ENCODE data around the gene LDLRAD4.

LDLRAD4 gene

DNA sequence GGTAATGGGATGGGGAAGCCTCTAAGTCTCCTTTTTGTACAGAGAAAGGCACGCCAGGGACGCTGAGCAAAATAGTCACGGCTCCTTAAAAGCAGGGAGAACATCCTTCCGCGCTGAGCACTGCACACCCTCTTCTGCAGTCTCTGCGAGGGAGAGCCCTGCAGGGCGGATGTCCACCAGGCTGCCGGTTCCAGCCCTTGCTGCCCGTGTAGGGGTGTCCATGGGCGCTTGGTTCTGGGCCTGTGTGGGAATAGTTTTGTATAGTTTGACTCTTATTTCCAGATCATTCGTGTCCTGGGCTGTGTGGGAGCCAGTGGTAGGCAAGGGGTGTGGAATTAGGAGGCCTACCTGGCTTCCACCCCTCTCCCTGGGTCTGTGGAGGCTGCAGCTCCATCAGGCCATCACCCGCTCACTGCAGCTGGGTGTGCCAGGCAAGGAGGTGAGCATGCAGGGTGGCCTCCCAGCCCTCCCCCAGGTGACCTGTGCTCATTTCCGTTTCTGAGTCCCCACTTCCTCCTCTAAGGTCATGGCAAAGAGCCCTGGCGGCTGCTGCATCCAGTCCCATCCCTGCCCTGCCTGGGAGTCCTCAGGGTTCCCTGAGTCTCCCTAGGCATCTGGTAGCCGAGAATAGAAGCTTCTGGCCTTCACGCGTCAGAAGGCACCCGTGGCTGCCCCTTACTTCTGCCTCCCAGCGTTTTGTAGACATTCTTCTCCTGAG, 202.6 kb downstream of the LDLRAD4 start:
- in situ Hi-C loops (cut with MboI; ENCODE audit: low sequenced_read_pairs) = no loop called here

DNA sequence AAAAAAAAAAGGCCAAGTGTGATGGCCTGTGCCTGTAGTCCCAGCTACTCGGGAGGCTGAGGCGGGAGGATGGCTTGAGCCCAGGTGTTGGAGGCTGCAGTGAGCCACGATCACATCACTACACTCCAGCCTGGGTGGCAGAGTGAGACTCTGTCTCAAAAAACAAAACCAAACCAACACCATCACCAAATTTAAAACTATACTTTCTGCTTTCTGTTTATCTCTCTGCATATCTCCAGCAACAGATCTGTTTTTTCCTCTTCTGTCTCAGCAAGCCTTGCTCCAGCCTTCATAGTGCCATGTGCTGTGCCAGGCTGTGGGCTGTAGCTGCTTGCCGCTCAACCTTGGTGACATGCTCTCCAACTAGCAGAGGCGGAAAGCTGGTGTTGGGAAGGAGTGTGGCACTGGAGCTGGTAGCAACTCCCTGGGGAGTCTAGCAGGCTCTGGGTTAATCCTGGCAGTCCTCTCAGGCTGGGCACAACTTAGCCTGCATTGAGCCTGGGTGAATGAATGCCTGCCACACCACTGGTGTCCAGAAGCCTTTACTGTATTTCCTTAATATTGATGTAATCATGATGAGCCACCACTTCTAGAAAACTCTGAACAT, 204.1 kb downstream of the LDLRAD4 start:
- in situ Hi-C loops (cut with MboI; ENCODE audit: low sequenced_read_pairs) = no loop called here

DNA sequence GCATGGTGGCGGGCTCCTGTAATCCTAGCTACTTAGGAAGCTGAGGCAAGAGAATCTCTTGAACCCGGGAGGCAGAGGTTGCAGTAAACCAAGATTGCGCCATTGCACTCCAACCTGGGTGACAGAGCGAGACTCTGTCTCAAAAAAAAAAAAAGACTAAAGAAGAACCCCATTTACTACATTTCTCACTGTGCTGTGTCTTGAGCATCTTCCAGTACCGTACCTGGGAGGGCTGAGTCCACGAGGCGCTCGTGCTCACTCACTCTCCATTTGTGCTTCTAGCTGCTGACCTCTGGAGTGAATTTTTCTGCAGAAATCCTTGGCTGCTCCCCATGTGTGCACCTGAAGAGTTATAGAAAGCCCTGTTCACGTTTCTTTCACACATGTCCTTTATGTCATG, 204.8 kb downstream of the LDLRAD4 start:
- in situ Hi-C loops (cut with MboI; ENCODE audit: low sequenced_read_pairs) = no loop called here

DNA sequence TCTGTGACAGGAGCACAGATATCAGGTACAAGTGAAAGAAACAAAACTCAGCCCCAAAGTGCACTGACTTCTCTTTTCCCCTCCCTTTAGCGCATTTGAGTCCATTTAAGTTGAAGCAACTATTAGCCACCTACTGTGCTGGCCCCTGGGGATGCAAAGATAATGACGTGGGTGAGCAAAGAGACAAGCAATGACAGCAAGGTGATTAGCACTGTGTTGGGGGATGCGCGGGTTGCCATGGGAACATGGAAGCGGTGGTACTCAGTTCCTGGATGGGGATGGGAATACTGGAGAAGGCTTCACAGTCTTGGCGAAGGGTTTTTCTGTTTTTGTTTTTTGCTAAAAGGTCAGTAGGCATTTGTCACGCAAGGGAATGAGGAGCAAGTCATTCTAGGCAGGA, 205.8 kb downstream of the LDLRAD4 start:
- in situ Hi-C loops (cut with MboI; ENCODE audit: low sequenced_read_pairs) = no loop called here

DNA sequence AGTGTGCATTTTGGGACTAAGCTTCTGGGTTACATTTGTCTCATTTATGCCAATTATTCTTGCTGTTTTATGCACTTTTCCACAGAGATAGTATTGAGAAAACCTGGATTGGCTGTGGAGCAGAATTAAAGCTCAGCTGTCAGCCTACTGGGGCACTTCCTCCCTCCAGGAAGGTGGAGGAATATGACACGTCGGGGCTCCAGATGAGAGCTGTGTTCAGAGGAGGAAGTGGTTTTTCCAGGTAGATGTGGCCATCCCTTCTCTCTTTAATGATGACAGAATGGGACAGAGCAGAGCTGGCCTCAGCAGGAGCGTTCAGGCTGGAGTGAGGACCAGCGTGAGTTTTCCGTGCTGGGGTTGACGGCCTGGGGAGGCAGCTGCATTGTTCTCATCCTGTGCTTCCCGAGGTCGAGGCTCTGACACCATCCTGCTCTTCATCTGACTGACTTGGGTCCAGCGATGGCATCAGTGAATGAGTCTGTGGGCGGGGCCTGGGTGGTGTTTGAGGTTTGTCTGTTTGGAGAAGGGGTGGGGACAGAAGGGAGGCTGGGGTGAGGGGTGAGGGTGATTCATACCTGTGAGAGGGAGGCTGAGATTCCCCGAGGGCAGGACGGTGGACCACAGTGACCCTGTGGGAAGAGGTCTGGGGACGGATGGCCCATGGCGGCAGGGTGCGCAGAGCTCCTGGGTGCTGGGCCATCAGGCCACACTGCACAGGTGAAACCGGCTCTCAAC, 207.0 kb downstream of the LDLRAD4 start:
- in situ Hi-C loops (cut with MboI; ENCODE audit: low sequenced_read_pairs) = no loop called here

DNA sequence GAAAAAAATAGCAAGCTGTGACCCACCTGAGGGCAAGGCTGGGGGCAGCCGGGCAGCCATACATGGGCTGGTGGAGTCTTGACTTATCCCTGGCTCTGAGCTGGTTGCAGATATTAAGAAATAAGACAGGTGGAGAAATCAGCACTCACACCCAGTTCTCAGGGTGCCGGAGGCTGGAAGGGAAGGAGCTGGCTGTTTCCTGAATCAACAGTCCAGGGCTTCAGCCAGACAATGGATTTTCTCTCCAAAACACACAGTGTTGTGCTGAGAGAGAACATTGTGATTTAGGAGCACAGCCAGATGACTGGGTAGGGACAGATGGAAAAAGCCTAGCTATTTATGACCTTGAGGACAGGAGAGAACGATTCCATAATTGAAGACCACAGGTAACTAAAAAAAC, 208.8 kb downstream of the LDLRAD4 start:
- in situ Hi-C loops (cut with MboI; ENCODE audit: low sequenced_read_pairs) = no loop called here

DNA sequence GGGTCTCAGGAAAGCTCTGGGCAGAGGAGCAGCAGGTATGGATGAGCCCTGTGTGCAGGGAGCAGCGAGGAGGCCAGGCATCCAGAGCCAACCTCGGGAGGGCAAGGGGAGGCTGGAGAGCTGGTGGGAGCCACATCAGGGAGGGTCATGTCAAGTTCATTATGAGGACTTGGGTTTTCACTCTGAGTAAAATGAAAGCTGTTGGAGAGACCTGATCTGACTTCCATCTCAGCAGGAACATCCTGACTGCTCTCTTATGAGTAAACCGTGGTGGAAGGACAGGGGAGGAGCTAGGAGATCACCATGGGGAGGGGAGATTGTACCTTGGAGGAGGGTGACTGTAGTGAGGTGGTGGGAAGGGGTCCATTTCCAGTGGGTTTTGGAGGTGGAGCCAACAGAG, 209.8 kb downstream of the LDLRAD4 start:
- in situ Hi-C loops (cut with MboI; ENCODE audit: low sequenced_read_pairs) = no loop called here

DNA sequence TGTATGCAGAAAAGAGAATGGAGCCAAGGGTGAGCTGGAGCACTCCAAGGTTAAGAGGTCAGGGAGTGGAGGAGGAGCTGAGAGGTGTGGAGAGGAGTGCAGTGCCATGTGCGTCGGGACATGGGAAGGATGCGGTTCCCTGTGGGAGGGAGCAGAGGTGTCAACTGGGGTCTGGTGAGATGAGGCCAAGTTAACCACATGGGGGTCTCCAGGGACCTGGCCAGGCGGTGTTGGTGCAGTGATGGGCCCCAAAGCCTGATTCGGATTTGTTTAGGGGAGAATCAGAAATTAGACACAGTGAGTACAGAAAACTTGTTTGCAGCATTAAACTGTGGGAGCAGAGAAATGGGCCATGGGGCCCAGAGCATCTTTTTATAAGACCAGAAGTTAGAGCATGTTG, 210.5 kb downstream of the LDLRAD4 start:
- in situ Hi-C loops (cut with MboI; ENCODE audit: low sequenced_read_pairs) = no loop called here

DNA sequence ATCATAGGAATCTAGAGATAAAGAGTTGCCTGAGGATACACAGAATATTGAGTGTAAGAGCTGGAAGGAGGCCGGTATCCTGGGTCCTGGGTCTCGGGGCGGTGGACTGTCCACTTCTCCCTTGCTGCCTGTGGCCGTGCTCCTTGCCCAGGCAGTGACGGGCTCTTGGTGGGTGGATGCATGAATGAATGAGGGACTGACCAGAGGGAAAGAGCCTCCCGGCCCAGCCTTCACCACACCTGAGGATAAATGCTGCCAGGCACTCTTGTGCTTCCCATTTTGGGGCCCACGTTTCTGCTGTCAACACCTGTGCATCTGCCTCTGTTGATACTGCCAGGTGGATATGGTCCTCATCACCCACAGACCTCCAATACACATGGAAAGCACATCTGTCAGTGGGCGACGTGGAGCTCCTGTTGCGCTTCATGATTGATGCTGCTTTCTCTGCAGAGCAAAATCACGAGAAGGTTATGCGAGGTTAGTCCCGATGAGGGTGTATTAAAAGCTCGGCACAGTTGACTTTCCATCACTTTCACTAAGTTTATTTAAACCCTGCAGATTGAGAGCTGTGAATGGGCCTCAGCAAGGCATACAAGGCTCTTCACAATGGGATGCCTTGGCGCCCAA, 211.4 kb downstream of the LDLRAD4 start:
- in situ Hi-C loops (cut with MboI; ENCODE audit: low sequenced_read_pairs) = no loop called here

DNA sequence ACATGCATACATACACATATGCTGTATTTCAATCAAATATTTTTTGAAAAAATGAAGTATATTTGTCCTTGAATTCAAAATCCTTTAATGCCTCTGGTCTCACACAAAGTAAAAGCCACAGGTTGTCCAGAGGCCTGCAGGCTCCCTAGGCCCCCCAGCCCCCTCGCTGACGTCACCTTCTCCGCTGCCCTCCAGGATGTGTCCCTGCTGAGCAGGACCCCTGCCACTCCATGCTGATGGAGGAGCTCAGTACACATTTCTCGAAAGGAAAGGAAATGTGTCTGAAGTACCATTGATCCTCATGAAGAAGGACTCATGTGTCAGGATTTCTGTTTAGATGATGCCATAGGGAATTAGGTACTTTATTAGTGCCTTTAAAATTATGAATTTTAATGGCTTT, 212.1 kb downstream of the LDLRAD4 start:
- in situ Hi-C loops (cut with MboI; ENCODE audit: low sequenced_read_pairs) = no loop called here

DNA sequence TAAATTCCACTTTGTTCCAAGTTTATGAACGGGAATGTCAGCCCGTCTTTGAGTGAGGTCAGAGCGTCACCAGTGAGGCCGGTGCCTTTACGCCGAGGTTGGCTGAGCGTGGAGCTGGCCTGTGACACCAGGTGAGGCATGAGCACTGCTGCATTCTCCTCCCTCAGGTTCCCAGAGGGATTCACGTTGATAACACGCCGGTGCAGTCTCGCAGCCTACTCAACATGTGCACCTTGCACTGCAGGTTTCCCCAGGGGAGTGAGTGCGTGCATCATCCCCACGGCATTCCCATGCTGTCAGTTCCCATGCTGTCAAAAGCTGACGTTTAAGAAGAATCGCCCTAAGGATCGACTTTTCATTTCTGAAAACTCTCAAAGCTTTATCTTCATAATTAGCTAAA, 213.3 kb downstream of the LDLRAD4 start:
- in situ Hi-C loops (cut with MboI; ENCODE audit: low sequenced_read_pairs) = no loop called here

DNA sequence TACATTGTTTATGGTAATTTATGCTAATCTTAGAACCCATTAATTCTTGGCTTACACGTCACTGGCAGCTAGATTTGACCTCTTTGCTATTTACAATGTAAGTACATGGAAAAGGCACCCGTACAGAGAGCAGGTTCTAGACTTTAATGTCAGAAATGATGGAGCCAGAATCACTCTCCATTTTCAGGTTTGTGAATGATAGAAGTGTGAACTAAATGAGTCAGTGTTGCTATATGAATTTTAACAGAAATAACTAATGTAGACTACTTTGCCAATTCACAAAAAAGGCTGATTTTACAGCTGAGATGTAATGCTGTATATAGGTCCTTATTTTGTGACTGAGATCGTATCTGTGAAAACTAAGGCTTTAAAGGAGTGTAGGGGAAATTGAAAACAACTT, 214.6 kb downstream of the LDLRAD4 start:
- in situ Hi-C loops (cut with MboI; ENCODE audit: low sequenced_read_pairs) = no loop called here

DNA sequence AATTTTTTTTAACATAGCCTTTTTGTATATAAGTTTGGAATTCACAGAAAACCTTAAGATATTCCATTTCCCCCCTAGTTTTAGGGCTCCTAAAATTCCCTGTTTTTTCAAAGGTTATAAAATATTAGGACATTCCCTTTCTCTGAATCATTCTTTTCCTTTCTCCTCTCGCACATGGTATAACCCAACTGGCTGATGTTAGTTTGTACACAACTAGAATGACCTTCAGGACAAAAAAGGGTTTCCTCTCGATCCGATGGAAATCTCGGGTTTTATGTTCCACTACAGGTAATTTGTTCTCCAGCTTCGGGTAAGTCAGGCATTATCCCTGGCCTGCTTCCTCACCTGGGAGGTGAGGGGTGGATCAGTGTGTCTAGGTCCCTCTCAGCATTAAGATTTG, 215.1 kb downstream of the LDLRAD4 start:
- in situ Hi-C loops (cut with MboI; ENCODE audit: low sequenced_read_pairs) = no loop called here

DNA sequence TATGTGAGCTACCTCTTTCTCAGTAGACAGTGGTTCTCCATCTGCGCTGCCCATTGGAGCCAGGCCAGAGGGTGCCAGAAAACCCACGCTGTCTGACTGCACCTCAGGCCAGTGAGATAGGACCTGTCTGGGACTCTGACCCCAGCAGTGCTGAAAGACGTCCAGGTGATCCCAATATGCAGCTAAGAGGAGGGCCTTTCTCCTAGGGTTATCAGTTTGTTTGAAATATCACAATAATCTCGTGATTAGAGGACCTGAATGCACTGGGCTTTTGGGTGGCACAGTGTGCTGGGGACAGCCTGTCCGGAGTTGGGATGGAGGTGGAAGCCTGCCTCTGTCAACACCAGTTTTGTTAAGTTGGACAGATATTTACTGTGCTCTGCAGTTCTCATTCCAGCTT, 216.3 kb downstream of the LDLRAD4 start:
- in situ Hi-C loops (cut with MboI; ENCODE audit: low sequenced_read_pairs) = no loop called here

DNA sequence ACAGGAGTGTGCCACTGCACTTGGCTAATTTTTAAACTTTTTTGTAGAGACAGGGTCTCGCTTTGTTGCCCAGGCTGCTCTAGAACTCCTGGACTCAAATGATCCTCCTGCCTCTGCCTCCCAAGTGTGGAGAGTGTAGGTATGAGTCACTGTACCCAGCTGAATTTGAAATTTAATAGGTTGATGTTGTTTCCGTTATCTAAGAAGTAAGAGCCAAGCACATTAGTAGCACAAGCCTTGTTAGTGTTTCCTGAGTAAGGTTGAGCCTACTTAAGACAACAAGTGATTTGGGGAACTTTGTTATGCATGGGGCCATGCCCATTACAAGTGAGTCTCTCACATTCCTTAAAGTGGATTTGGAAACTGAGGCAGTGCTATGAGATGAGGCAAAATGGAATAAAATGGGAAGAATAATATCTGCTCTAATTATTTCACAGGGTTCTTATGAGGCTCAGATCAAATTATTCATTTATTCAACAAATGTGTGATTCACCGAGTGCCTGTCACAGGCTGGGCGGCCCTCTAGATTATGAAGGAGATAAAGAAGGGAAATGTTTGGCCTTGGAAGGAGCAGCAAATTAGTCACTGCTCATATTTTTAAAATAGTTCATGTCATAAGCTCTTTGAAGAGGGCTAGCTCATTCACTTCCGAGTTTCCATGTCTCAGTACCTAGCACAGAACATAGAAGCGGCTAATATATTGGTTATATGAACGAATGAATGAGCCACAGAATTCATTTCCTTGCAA, 217.2 kb downstream of the LDLRAD4 start:
- in situ Hi-C loops (cut with MboI; ENCODE audit: low sequenced_read_pairs) = no loop called here

DNA sequence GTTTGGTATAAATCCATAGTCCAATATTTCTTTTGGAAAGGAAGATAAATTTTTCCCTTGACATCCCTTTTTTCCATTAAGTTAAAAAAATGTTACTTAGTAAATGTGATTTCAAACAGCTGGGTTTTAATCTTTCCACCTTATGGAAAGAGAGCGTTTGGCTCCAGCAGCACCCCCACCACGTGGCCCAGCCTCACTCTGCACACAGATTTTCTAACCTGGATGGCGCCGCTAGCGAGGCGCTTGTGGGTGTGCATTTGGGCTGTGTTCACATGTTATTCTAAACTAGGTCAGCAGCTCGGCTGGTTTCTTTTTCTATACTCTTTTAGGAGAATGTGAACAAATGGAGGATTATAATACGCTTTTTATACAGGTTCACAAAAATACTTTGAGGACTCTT, 218.0 kb downstream of the LDLRAD4 start:
- in situ Hi-C loops (cut with MboI; ENCODE audit: low sequenced_read_pairs) = no loop called here

DNA sequence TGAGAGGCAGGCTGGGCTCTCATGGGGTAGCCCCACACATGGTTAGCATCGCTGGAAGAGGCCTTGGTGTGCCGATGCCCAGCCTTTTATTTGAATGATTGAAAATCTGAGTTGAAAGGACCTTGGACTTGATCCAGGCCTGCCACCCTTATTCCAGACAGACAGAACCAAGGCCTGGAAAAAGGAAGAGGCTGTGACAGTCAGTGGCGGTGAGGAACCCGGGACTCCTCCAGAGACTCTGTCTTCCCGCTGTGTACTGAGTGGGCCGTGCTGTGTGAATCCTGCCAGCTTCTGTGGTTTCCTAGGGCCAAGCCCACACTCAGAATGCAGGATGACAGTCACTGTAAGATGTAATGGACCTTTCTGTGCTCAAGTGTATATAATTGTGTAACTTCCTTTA, 218.5 kb downstream of the LDLRAD4 start:
- in situ Hi-C loops (cut with MboI; ENCODE audit: low sequenced_read_pairs) = no loop called here

DNA sequence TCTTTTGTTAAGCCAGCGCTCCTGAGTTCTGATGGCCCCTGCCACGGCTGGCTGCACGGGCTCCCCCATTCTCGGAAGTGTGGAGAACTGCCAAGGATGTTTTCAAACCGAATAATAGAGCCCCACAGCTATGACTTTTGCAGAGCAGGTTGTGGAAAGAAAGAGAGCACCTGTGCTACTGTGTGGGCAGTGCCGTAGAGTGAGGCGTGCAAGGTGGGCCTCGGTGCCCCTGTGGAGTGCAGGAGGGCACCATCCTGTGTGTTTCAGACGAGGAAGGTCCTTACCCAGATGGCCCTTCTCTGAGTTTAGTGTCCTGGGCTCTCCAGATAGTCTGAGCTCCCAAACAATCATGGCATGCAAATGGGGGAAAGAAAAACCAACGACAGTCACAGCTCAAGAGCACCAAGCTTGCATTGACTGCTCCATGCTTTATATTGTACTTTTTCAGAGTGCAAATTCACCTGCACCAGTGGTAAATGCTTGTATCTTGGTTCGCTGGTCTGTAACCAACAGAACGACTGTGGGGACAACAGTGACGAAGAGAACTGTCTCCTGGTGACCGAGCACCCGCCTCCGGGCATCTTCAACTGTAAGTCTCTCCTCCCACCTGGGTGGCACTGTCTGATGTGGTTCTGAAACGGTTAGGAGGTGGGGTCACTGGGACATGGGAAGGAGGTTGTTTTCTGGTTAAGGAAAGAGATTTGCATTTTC, 219.4 kb downstream of the LDLRAD4 start:
- in situ Hi-C loops (cut with MboI; ENCODE audit: low sequenced_read_pairs) = no loop called here

DNA sequence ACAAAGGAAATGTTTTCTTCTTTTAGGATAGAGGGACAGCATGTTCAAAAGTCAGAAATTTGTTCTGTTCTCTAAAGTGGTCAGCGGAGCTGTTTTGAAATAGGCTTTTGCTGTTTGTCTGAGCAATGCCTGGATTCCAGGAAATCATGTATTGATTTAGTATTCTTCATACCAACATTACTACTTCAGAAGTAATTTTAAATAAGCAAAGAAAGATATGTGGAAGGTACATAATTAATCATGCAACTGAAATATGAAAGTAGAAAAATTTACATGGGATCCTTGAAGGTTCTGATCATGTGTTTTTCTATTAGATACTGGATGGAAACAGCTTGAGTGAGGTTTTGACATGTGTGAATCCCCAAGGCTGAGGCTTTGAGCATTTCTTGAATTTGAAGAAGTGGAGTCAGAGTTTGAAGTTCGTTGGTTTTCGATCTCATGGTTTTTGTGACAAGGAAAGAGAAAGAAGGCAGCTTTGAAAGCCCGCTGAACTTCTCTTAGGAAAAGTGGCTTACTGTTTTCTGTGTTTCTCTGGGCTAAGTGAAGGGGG, 220.0 kb downstream of the LDLRAD4 start:
- in situ Hi-C loops (cut with MboI; ENCODE audit: low sequenced_read_pairs) = no loop called here

DNA sequence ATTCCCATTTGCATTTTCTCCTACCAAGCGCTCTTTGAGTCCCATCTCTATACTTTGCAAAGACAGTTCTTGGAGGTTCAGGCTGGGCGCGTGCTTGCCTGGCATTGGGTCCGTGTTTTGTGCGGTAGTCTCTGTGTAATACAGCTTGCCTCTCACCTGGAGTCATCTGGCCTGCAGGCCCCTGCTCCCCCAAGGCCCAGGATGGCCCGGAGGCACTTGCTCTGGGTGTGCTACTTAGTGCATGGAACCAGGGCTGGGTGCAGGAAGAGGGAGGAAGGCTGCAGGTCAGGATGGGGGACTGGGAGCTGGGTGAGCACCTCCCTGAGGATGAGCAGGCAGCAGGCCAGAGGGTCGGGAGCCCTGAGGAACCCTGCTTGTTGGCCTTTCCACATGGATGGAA, 220.9 kb downstream of the LDLRAD4 start:
- in situ Hi-C loops (cut with MboI; ENCODE audit: low sequenced_read_pairs) = no loop called here

Data from HL-60/S4 treated with retinoic acid at 250 ng/mL for 4 days and 3 days (cell line).